Osteocyte (in vitro differentiated cells): ENCODE data around the gene ZDHHC14. TPM values are rescaled to one million over a fixed set of nuclear protein-coding genes. Genes with fewer than 3 reads are reported as not detected.

Experiments
- DNase-seq: peaks from one replicate; pipeline ENCODE4 v3.0.0; 2021; ENCODE audit warnings: mixed read lengths; ENCODE audit not compliant: unreplicated experiment; ENCODE audit errors: extremely low spot score
- H3K27ac Mint-ChIP-seq: one replicate; pipeline ENCODE4 v1.8.0; 2021; ENCODE audit warnings: mild to moderate bottlenecking, mixed read lengths; ENCODE audit not compliant: unreplicated experiment
- H3K27me3 Mint-ChIP-seq: one replicate; pipeline ENCODE4 v1.8.0; 2021; ENCODE audit warnings: mixed read lengths; ENCODE audit not compliant: unreplicated experiment
- H3K36me3 Mint-ChIP-seq: one replicate; pipeline ENCODE4 v1.8.0; 2021; ENCODE audit warnings: mixed read lengths; ENCODE audit not compliant: unreplicated experiment
- H3K4me1 Mint-ChIP-seq: one replicate; pipeline ENCODE4 v1.8.0; 2021; ENCODE audit warnings: mixed read lengths; ENCODE audit not compliant: unreplicated experiment
- H3K4me3 Mint-ChIP-seq: one replicate; pipeline ENCODE4 v1.8.0; 2021; ENCODE audit warnings: mild to moderate bottlenecking, moderate library complexity, mixed read lengths; ENCODE audit not compliant: unreplicated experiment
- H3K9me3 Mint-ChIP-seq: one replicate; pipeline ENCODE4 v1.8.0; 2021; ENCODE audit warnings: mixed read lengths; ENCODE audit not compliant: unreplicated experiment
- CTCF ChIP-seq: fragments of 200-600 bp; sonication (generic); IDR thresholded peaks from 2 replicates; pipeline ENCODE4 v1.5.0; 2021; ENCODE audit warnings: antibody characterized with exemption, mild to moderate bottlenecking, moderate library complexity
- total RNA-seq: library from RNA; stranded (reverse); gene quantifications from 2 replicates; pipeline ENCODE4 v1.2.1, GENCODE V29; 2021

ZDHHC14 gene
- total RNA-seq, 1 donor from 2014 or later = 9.1 TPM

GRCh38 chr6:157681041-157681650 lies 300.2 kb downstream of the ZDHHC14 start:
- DNase-seq = no peak
- H3K27me3 Mint-ChIP-seq = no peaks in the 10 kb centered on the region
- TF ChIP-seq CTCF = no peak

DNA sequence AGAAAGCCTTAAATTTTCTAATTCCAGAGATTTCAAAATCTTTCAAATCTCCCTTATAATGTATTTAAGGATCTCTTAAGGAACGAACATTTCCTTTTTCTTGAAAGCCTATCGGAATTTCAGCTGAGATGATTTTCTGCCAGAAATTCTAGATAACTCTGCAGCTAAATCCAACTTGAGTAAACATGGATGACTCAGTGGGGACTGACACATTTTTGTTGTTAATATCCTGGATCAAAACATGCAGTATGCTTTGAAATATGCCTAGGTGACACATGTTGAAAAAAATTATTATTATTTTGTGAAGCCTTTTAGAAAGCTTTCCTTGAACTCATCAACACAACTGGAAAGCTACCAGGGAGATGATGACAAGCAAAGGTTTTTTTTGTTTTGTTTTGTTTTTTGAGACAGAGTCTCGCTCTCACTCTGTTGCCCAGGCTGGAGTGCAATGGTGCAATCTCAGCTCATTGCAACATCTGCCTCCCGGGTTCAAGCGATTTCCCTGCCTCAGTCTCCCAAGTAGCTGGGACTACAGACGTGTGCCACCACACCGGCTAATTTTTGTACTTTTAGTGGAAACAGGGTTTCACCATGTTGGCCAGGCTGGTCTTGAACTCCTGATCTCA lies 302.0 kb downstream of the ZDHHC14 start:
- no peaks in the 10 kb centered on the region for H3K9me3 Mint-ChIP-seq
- no peak overlapping the region for H3K4me3 Mint-ChIP-seq
- no peak for DNase-seq
- H3K4me1 Mint-ChIP-seq = peaks cover 5% of the 10 kb centered on the region
- no peaks in the 10 kb centered on the region for H3K27me3 Mint-ChIP-seq
- H3K27ac Mint-ChIP-seq = no peak overlapping the region
- no peak for TF ChIP-seq CTCF
- no peaks in the 10 kb centered on the region for H3K36me3 Mint-ChIP-seq

More at GRCh38 chr6:157681041-157681650, 300.2 kb downstream of the ZDHHC14 start:
- H3K36me3 Mint-ChIP-seq = no peaks in the 10 kb centered on the region
- H3K27ac Mint-ChIP-seq = no peak overlapping the region
- peaks cover 5% of the 10 kb centered on the region for H3K4me1 Mint-ChIP-seq
- no peak overlapping the region for H3K4me3 Mint-ChIP-seq
- no peaks in the 10 kb centered on the region for H3K9me3 Mint-ChIP-seq

GRCh38 chr6:157683707-157684106 lies 302.7 kb downstream of the ZDHHC14 start:
- no peaks in the 10 kb centered on the region for H3K9me3 Mint-ChIP-seq
- TF ChIP-seq CTCF = no peak
- DNase-seq = no peak
- no peak overlapping the region for H3K4me3 Mint-ChIP-seq
- no peaks in the 10 kb centered on the region for H3K36me3 Mint-ChIP-seq
- H3K27me3 Mint-ChIP-seq = no peaks in the 10 kb centered on the region
- no peak overlapping the region for H3K27ac Mint-ChIP-seq
- H3K4me1 Mint-ChIP-seq = peaks cover 5% of the 10 kb centered on the region

- no peak for TF ChIP-seq CTCF
- Mint-ChIP-seq H3K4me3 (no peak overlapping the region), H3K4me1 (peaks cover 5% of the 10 kb centered on the region), H3K27ac (no peak overlapping the region), H3K27me3 (no peaks in the 10 kb centered on the region), H3K36me3 (no peaks in the 10 kb centered on the region), H3K9me3 (no peaks in the 10 kb centered on the region)
- DNase-seq = no peak
Observed at GRCh38 chr6:157684620-157685299, 303.8 kb downstream of the ZDHHC14 start.

- H3K4me1 Mint-ChIP-seq = peaks cover 5% of the 10 kb centered on the region
- no peak for TF ChIP-seq CTCF
- H3K4me3 Mint-ChIP-seq = no peak overlapping the region
- no peak for DNase-seq
- peaks cover 3% of the 10 kb centered on the region for H3K27me3 Mint-ChIP-seq
- H3K27ac Mint-ChIP-seq = no peak overlapping the region
- H3K36me3 Mint-ChIP-seq = no peaks in the 10 kb centered on the region
- no peaks in the 10 kb centered on the region for H3K9me3 Mint-ChIP-seq
Observed at GRCh38 chr6:157685596-157686280, 304.7 kb downstream of the ZDHHC14 start.
